ENCODE measurements around the gene MGAT4A.
A peak's percentile ranks its signal among the peaks of the same experiment; 100 is the strongest.

Gene MGAT4A

DNA sequence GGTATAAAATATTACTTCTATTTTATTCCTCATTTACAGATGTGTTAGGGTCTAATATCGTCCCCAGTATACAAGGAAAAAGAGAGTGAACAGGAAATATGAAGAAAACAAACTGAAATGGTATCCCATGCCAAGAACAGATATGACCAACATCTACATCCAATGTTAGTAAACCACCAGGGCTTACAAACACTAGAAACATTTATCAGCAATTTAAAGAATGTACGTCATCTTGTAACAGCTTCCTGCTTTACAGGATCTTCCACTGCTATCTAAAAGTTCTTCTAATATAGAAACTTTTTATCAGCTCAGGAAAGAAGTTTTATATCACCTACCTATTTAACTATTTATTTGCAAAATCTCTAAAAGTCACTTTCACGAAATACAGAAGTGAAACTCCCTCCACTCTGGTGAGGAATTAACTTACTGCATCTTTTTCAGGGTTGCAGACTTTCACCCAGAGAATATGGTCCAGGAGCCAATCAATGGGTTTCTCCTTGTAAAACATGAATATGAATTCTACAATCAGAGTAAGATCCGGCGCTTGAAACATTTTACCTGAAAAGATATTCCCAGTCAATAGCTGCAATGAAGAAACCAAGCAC, 87.3 kb downstream of the MGAT4A start:
- no peak for DNase-seq (ENCODE audit: low read depth)
- TF ChIP-seq CTCF (IDR thresholded peaks at IDR 0.05; ENCODE audit: control insufficient read depth, extremely low read depth, insufficient read depth) = no peak
- H3K4me3 ChIP-seq (ENCODE audit: low read depth, low read length) = no peak overlapping the region

DNA sequence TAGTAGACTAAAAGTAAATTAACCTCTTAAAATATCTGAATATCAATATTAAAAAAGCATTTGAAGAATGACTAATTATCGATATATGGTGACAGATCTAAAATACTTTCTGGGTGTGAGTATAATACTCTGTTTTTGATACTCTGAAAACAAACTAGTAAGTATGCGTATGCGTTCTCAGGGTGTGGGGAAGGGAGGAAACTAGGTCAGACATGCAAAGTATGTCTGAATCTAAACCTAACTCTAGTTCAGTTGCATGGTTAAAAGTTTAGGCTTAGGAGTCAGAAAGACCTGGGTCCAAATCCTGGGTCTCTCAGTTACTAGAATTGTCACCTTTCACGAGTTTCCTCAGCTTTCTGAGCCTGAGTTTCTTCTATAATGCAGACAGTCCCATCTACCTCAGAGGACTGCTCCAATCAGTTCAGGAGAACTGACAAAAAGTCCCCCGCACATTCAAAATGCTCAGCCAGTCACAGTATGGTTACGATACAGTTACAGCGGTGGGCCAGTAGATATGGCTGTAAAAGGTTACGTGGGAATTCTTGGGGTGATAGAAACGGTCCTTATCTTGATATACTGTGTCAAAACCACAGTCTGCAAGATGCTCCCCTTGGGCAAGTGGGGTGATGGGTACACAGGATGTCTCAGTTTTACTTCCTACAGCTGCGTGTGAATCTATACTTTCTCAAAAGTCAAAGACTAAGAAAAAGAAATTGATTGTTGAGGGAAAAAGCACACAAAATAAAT, 93.4 kb downstream of the MGAT4A start:
- TF ChIP-seq CTCF (IDR thresholded peaks at IDR 0.05; ENCODE audit: control insufficient read depth, extremely low read depth, insufficient read depth) = no peak
- H3K4me3 ChIP-seq (ENCODE audit: low read depth, low read length) = no peak overlapping the region
- no peak for DNase-seq (ENCODE audit: low read depth)

- no peak overlapping the region for H3K4me3 ChIP-seq (ENCODE audit: low read depth, low read length)
- DNase-seq (ENCODE audit: low read depth) = no peak
- peak; percentile 46 for TF ChIP-seq CTCF (IDR thresholded peaks at IDR 0.05; ENCODE audit: control insufficient read depth, extremely low read depth, insufficient read depth)
Observed at GRCh38 chr2:98634406-98635092, 96.4 kb downstream of the MGAT4A start.

DNA sequence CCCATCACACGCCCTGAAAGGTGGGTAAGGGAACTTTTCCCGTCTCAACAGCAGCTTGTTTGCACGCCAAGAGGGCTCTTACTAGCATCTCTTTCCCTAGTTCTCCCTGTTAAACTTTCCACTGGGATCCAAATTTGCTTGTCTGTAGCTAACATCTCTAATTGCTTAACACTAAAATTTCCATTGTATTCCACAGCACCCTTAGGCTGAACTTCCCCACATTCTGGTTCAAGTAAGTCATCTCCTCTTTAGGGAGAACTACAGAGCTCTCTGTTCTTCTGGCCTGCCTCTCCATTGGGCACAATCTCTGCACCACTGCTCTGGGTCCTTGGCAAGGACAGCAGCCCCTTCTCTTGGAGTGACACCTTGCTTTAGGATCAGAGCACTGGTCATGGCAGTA, 98.6 kb downstream of the MGAT4A start:
- DNase-seq (ENCODE audit: low read depth) = no peak
- H3K4me3 ChIP-seq (ENCODE audit: low read depth, low read length) = no peak overlapping the region
- TF ChIP-seq CTCF (IDR thresholded peaks at IDR 0.05; ENCODE audit: control insufficient read depth, extremely low read depth, insufficient read depth) = no peak

DNA sequence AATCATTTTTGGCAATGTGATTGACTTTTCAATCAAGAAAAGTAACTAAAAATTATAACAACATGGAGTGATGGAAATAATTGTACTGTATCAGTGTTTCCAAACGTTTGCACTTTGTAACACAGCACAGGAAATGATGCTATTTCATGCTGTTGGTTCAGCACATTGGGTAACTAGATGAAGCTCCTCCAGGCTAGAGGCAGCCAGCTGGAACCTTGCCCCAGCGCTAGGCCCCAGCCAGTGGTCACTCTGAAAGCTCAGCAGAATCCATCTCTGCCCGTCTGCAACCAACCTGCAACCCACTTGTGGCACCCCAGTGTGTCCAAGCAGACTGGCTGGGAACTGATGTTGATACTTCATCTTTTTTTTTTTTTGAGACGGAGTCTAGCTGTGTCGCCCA, 107.3 kb downstream of the MGAT4A start:
- no peak overlapping the region for H3K4me3 ChIP-seq (ENCODE audit: low read depth, low read length)
- DNase-seq (ENCODE audit: low read depth) = no peak
- TF ChIP-seq CTCF (IDR thresholded peaks at IDR 0.05; ENCODE audit: control insufficient read depth, extremely low read depth, insufficient read depth) = no peak

GRCh38 chr2:98617149-98617548, 113.8 kb downstream of the MGAT4A start:
- DNase-seq (ENCODE audit: low read depth) = no peak
- no peak for TF ChIP-seq CTCF (IDR thresholded peaks at IDR 0.05; ENCODE audit: control insufficient read depth, extremely low read depth, insufficient read depth)
- H3K4me3 ChIP-seq (ENCODE audit: low read depth, low read length) = no peak overlapping the region

Data from LNCaP clone FGC (cell line).